HEK293T (cell line): ENCODE measurements around the gene TMEM94.

ENCODE experiments used
- BHLHE40 ChIP-seq: fragments of 450-650 bp; IDR thresholded peaks from 2 replicates; pipeline ENCODE4 v1.6.1; 2016; ENCODE audit warnings: mild to moderate bottlenecking, moderate library complexity, borderline replicate concordance
- ELF4 ChIP-seq: fragments of 450-650 bp; IDR thresholded peaks from 2 replicates; pipeline ENCODE4 v1.6.1; 2017; ENCODE audit warnings: antibody characterized with exemption
- HDGF ChIP-seq: fragments of 450-650 bp; IDR thresholded peaks from 2 replicates; pipeline ENCODE4 v1.6.1; 2017; ENCODE audit warnings: antibody characterized with exemption, borderline replicate concordance
- L3MBTL2 ChIP-seq: fragments of 450-650 bp; conservative IDR thresholded peaks from 2 replicates; pipeline ENCODE4 v1.6.1; 2016; ENCODE audit warnings: mild to moderate bottlenecking
- NFRKB ChIP-seq: fragments of 450-650 bp; IDR thresholded peaks from 2 replicates; pipeline ENCODE4 v1.6.1; 2016; ENCODE audit warnings: mild to moderate bottlenecking, moderate library complexity
- PKNOX1 ChIP-seq: fragments of 450-650 bp; IDR thresholded peaks from 2 replicates; pipeline ENCODE4 v1.6.1; 2016
- SP1 ChIP-seq: fragments of 450-650 bp; IDR thresholded peaks from 2 replicates; pipeline ENCODE4 v1.6.1; 2017
- SUZ12 ChIP-seq: fragments of 450-650 bp; IDR thresholded peaks from 2 replicates; pipeline ENCODE4 v1.6.1; 2016; ENCODE audit warnings: mild to moderate bottlenecking

- peak; percentile 65; the same call in 1 of the 2 replicates for TF ChIP-seq L3MBTL2
- TF ChIP-seq BHLHE40, result no peak
- TF ChIP-seq HDGF, result no peak
- TF ChIP-seq SP1, result no peak
- TF ChIP-seq ELF4, result no peak
- peak; percentile 98 for TF ChIP-seq PKNOX1
- TF ChIP-seq SUZ12, result no peak
- no peak for TF ChIP-seq NFRKB
These were observed 59.2 kb downstream of the TMEM94 start, which contains the start of gene CASKIN2 for GRCh38 chr17:75515496-75516254.
